Left ventricle myocardium inferior (tissue), 1 donor: ENCODE results near the gene CFDP1. TPM values are rescaled to one million over a fixed set of nuclear protein-coding genes. Genes with fewer than 3 reads are reported as not detected.
"Not testable (repeated sequence)": the region's sequence is repeated elsewhere in the genome, so short reads cannot be mapped to it uniquely, and the experiment has no call there.

Experiments used
- DNase-seq: peaks from one replicate; pipeline ENCODE4 v3.0.0-alpha.2; 2020
- H3K27ac ChIP-seq: fragments of 200-600 bp; replicated peaks from 2 replicates; pipeline ENCODE4 v1.8.0; 2021
- H3K27me3 ChIP-seq: fragments of 200-600 bp; 2 replicates; pipeline ENCODE4 v1.8.0; 2021; ENCODE audit warnings: low read depth
- H3K36me3 ChIP-seq: fragments of 200-600 bp; 2 replicates; pipeline ENCODE4 v1.8.0; 2021
- H3K4me1 ChIP-seq: fragments of 200-600 bp; 2 replicates; pipeline ENCODE4 v1.8.0; 2021
- H3K4me3 ChIP-seq: fragments of 200-600 bp; 2 replicates; pipeline ENCODE4 v1.8.0; 2021; ENCODE audit warnings: mild to moderate bottlenecking, moderate library complexity
- H3K9me3 ChIP-seq: fragments of 200-600 bp; replicated peaks from 2 replicates; pipeline ENCODE4 v1.8.0; 2021
- intact Hi-C: fragments of 100-400 bp; cut with micrococcal nuclease; formaldehyde crosslinking; loops from one replicate; pipeline ENCODE4 v1.11.0; 2022
- total RNA-seq: library from RNA; stranded (reverse); fragmentation: NEBNext Ultra II Directional; extraction: Animal tissue kit (Norgen Biotek cat#: 25700); gene quantifications from one replicate; pipeline ENCODE4 v1.2.1, GENCODE V29; 2021
- TF ChIP-seq, protein P1 (sequence below): fragments of 200-600 bp; IDR thresholded peaks from 2 replicates; pipeline ENCODE4 v1.8.0; 2021; ENCODE audit warnings: antibody characterized with exemption, mild to moderate bottlenecking, borderline replicate concordance
- donor health status: DM: no; HTN: yes; CAD: no; lungs with severe emphysema.

CFDP1 gene
- total RNA-seq, 1 donor from 2014 or later, result 24.9 TPM

DNA sequence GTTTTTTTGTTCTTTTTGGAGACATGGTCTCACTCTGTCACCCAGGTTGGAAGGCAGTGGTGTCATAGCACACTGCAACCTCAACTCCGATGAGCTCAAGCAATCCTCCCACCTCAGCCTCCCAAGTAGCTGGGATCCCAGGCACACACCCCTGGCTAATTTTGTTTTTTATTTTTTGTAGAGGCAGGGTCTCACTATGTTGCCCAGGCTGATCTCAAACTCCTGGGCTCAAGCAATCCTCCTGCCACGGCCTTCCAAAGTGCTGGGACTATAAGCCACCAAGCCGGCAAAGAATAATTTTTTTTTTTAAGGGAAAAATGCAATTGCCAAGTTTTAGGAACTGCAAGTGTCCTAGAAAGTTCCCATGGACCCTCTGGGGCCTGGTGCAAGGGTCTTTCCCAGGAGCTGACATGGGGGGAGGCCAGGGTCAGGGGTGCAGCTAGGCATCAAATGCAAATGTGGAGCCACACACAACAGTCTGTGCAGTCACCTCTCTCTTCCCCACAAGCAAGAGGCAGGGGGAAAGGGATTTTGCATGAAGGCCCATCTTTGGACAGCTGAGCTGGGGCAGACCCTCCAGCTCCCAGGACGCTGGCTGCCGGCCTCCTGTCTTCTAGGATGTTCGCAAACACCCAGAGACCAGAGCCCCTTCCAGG is 161.7 kb downstream of the CFDP1 start:
- no peak overlapping the region for H3K4me3 ChIP-seq
- intact Hi-C loops, result no loop called here
- peak overlapping the region; percentile 6 for H3K27ac ChIP-seq
- DNase-seq, result no peak
- no peaks in the 10 kb centered on the region for H3K9me3 ChIP-seq
- TF ChIP-seq, protein P1, sequence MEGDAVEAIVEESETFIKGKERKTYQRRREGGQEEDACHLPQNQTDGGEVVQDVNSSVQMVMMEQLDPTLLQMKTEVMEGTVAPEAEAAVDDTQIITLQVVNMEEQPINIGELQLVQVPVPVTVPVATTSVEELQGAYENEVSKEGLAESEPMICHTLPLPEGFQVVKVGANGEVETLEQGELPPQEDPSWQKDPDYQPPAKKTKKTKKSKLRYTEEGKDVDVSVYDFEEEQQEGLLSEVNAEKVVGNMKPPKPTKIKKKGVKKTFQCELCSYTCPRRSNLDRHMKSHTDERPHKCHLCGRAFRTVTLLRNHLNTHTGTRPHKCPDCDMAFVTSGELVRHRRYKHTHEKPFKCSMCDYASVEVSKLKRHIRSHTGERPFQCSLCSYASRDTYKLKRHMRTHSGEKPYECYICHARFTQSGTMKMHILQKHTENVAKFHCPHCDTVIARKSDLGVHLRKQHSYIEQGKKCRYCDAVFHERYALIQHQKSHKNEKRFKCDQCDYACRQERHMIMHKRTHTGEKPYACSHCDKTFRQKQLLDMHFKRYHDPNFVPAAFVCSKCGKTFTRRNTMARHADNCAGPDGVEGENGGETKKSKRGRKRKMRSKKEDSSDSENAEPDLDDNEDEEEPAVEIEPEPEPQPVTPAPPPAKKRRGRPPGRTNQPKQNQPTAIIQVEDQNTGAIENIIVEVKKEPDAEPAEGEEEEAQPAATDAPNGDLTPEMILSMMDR, result no peak
- H3K4me1 ChIP-seq, result peaks cover 31% of the 10 kb centered on the region
- no peaks in the 10 kb centered on the region for H3K36me3 ChIP-seq
- no peaks in the 10 kb centered on the region for H3K27me3 ChIP-seq

GRCh38 chr16:75269358-75269757 is 163.9 kb downstream of the CFDP1 start:
- H3K4me1 ChIP-seq, result peaks cover 51% of the 10 kb centered on the region
- intact Hi-C loops, H3K9me3 ChIP-seq, H3K27ac ChIP-seq, H3K36me3 ChIP-seq, H3K27me3 ChIP-seq, H3K4me3 ChIP-seq, DNase-seq: not testable (repeated sequence)

DNA sequence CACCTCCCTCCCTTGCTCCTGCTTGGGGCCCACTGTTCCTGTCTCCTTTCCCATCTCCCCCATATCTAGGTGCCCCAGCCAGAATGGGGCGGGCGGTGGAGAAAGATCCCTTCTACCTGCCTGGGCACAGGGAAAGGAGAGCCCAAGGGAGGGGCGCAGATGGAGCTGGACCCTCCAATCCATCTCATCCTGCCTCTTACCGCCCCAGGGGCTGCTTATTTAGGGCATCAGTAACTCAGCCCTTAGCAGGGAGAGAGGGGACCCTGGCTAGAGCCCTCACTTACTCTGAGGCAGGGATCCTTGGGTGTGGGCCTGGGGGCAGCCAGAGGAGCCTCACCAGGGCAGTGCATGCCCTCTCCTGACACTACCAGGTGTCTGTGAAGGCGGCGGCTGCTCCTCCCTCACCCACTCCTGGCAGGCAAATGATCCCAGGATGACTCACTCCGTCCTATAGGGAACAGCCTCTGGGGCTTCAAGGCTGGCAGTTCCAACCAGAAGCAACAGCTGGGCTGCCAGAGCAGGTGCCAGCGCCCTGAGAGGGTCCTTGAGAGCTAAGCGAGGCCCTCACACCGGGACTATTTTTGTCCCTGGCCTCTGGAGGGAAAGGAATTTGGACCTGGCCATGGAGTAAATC is 165.6 kb downstream of the CFDP1 start:
- peak; percentile 82 for DNase-seq
- Histone ChIP-seq H3K27me3 (no peaks in the 10 kb centered on the region), H3K9me3 (no peaks in the 10 kb centered on the region), H3K36me3 (no peaks in the 10 kb centered on the region), H3K4me3 (no peak overlapping the region), H3K4me1 (peaks cover 67% of the 10 kb centered on the region), H3K27ac (peak overlapping the region; percentile 81)
- TF ChIP-seq, protein P1, result no peak
- intact Hi-C loops, result no loop called here

DNA sequence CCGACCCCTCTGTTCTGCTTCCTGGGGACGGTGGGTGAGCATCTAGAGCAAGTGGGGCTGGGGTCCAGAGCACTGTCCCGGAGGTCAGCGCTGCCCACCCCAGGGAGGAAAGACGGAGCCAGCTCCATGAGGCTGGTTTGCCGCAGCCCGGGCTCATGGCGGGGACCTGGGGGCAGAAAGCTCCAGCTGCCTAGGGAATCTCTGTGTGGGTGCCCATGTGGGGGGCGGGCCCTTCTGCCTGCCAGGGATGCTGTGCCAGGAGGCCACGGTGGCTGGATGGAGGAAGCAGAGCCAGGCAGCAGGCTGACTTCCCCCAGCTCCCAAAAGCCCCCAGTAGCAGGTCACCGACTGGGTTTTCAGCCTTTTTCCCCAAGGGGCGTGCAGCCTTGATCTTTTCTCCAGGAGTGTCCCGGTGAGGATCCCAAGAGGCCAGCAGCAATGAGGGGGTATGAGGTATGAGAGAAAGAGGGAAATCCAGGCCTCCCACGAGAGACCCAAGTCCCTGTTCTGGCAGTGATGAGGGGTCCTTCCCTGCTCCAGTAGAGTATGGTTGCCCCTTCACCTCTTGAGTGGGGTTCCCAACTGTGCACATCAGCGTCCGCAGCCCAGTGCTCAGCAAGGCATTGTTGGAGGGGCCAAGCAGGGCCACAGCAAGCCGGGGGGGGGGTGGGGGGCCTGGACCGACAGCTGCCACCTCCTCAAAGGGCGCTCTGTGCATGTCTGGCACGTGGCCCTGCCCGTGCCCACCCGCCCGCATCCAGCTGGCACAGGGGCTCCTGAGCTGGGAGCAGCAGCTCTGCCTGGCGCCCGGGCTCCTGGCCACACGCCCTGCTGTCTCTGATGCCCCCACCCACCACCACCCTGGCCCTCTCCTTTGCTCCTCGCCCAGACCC is 166.3 kb downstream of the CFDP1 start:
- peak overlapping the region; percentile 98 for H3K27ac ChIP-seq
- no peaks in the 10 kb centered on the region for H3K27me3 ChIP-seq
- no peaks in the 10 kb centered on the region for H3K36me3 ChIP-seq
- intact Hi-C loops, result no loop called here
- peak overlapping the region; percentile 100 for H3K4me3 ChIP-seq
- TF ChIP-seq, protein P1, result no peak
- H3K9me3 ChIP-seq, result no peaks in the 10 kb centered on the region
- H3K4me1 ChIP-seq, result peaks cover 69% of the 10 kb centered on the region
- no peak for DNase-seq

GRCh38 chr16:75265911-75266701 is 167.2 kb downstream of the CFDP1 start:
- intact Hi-C loops, result no loop called here
- DNase-seq, result peak; percentile 75
- TF ChIP-seq, protein P1, result no peak
- Histone ChIP-seq H3K9me3 (no peaks in the 10 kb centered on the region), H3K27ac (peak overlapping the region; percentile 98), H3K36me3 (no peaks in the 10 kb centered on the region), H3K4me3 (peak overlapping the region; percentile 100), H3K27me3 (no peaks in the 10 kb centered on the region), H3K4me1 (peaks cover 72% of the 10 kb centered on the region)
